ENCODE measurements around the gene ATF7IP2. TPM values are rescaled to one million over a fixed set of nuclear protein-coding genes. Genes with fewer than 3 reads are reported as not detected.
A peak's percentile ranks its signal among the peaks of the same experiment; 100 is the strongest.
"Not testable (repeated sequence)": the region's sequence is repeated elsewhere in the genome, so short reads cannot be mapped to it uniquely, and the experiment has no call there.

ATF7IP2 gene
- total RNA-seq, 1 donor from 2014 or later = 12.3 TPM

DNA sequence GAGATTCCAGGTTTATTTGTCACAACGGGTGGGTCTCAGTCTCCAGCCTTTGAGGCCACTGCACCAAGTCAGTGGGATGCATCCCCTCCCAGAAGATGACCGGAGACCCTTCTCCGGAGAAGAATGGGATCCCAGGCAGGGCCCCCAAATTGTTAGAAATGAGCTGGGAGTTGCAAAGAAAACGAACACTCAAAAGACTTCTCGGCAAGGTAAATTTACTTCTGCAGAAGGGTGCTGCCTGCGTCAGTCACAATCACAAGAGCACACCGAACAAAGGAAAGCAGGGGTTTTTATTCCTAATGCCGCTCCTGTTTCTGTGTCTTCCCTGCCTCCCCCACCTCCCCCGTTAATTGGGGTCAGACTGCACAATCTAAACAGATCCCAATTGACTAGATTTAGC, 61.4 kb downstream of the ATF7IP2 start:
- no peak for DNase-seq
- H3K36me3 ChIP-seq = peaks cover 15% of the 10 kb centered on the region
- H3K27me3 ChIP-seq = no peaks in the 10 kb centered on the region
- TF ChIP-seq, protein P1, sequence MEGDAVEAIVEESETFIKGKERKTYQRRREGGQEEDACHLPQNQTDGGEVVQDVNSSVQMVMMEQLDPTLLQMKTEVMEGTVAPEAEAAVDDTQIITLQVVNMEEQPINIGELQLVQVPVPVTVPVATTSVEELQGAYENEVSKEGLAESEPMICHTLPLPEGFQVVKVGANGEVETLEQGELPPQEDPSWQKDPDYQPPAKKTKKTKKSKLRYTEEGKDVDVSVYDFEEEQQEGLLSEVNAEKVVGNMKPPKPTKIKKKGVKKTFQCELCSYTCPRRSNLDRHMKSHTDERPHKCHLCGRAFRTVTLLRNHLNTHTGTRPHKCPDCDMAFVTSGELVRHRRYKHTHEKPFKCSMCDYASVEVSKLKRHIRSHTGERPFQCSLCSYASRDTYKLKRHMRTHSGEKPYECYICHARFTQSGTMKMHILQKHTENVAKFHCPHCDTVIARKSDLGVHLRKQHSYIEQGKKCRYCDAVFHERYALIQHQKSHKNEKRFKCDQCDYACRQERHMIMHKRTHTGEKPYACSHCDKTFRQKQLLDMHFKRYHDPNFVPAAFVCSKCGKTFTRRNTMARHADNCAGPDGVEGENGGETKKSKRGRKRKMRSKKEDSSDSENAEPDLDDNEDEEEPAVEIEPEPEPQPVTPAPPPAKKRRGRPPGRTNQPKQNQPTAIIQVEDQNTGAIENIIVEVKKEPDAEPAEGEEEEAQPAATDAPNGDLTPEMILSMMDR (IDR thresholded peaks at IDR 0.05) = no peak
- no peaks in the 10 kb centered on the region for H3K4me1 ChIP-seq
- H3K27ac ChIP-seq = no peak overlapping the region
- peaks cover 50% of the 10 kb centered on the region for H3K9me3 ChIP-seq
- no peak overlapping the region for H3K4me3 ChIP-seq
- intact Hi-C loops (cut with DNase I) = no loop called here
- peak; percentile 29 for ATAC-seq

DNA sequence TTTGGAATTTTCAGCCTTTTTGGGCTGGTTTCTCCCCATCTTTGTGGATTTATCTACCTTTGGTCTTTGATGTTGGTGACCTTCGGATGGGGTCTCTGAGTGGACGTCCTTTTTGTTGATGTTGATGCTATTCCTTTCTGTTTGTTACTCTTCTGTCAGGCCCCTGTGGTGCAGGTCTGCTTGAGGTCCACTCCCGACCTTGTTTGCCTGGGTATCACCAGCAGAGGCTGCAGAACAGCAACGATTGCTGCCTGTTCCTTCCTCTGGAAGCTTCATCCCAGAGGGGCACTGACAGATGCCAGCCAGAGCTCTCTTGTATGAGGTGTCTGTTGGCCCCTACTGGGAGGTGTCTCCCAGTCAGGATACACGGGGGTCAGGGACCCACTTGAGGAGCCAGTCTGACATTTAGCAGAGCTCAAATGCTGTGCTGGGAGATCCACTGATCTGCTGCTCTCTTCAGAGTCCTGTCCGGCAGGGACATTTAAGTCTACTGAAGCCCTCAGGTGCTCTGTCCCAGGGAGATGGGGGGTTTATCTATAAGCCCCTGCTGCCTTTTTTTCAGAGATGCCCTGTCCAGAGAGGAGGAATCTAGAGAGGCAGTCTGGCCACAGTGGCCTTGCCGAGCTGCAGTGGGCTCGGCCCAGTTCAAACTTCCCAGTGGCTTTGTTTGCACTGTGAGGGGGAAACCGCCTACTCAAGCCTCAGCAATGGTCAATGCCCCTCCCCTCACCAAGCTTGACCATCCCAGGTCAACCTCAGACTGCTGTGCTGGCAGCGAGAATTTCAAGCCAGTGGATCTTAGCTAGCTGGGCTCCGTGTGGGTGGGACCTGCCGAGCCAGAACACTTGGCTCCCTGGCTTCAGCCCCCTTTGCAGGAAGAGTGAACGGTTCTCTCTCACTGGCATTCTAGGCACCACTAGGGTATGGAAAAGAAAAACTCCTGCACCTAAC, 66.6 kb downstream of the ATF7IP2 start:
- DNase-seq; H3K4me3 ChIP-seq; H3K4me1 ChIP-seq; H3K27ac ChIP-seq; intact Hi-C loops (cut with DNase I); H3K36me3 ChIP-seq; H3K27me3 ChIP-seq: not testable (repeated sequence)
- peak; percentile 16 for ATAC-seq
- H3K9me3 ChIP-seq = peaks cover 26% of the 10 kb centered on the region

DNA sequence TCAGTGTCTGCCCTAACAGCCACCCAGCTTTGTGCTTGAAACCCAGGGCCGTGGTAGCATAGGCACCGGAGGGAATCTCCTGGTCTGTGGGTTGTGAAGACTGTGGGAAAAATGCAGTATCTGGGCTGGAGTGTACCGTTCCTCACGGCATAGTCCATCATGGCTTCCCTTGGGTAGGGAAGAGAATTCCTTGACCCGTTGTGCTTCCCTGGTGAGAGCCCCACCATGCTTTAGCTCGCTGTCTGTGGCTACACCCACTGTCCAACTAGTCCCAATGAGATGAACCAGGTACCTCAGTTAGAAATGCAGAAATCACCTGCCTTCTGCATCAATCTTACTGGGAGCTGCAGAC, 67.3 kb downstream of the ATF7IP2 start:
- peaks cover 6% of the 10 kb centered on the region for H3K36me3 ChIP-seq
- DNase-seq (no peak), ATAC-seq (peak; percentile 17)
- no peaks in the 10 kb centered on the region for H3K4me1 ChIP-seq
- no peak overlapping the region for H3K27ac ChIP-seq
- H3K4me3 ChIP-seq = no peak overlapping the region
- TF ChIP-seq, protein P1 (IDR thresholded peaks at IDR 0.05) = no peak
- intact Hi-C loops (cut with DNase I) = no loop called here
- peaks cover 20% of the 10 kb centered on the region for H3K9me3 ChIP-seq
- H3K27me3 ChIP-seq = no peaks in the 10 kb centered on the region

DNA sequence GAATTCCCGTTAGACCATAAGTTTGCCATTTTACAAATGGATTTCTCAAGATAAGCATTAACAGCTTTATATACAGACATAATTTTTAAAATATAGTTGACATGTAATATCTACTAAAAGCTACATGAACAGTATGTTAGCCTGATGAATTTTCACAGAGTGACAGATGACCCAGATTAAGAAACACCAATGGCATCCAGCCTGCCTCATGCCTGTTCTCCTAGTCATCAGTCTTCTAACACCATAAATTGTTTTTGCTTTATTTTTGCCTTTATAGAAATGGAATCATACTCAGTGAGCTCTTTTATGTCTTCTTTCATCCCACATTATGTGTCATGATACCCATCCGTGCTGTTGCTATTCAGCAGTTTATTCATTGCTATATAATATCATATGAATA, 80.0 kb downstream of the ATF7IP2 start:
- H3K36me3 ChIP-seq = peaks cover 11% of the 10 kb centered on the region
- no peak overlapping the region for H3K27ac ChIP-seq
- TF ChIP-seq, protein P1 (IDR thresholded peaks at IDR 0.05) = no peak
- H3K27me3 ChIP-seq = no peaks in the 10 kb centered on the region
- intact Hi-C loops (cut with DNase I) = no loop called here
- ATAC-seq = no peak
- DNase-seq = no peak
- H3K4me3 ChIP-seq = no peak overlapping the region
- H3K4me1 ChIP-seq = no peaks in the 10 kb centered on the region
- no peaks in the 10 kb centered on the region for H3K9me3 ChIP-seq

DNA sequence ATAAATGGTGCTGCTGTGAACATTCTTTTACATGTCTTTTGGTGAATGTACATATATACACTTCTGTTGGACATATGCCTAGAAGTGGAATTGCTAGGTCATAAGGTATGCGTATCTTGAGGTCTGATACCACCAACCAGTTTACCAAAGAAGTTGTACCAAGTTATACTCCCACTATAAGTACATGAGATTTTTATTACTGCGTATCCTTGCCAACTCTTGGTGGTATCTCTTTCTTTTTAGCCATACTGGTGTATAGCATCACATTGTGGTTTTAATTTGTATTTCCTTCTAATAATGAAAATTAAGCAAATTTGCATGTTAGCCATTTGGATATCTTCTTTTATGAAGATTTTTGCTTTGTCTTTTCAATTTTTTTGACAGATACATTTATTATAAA, 80.5 kb downstream of the ATF7IP2 start:
- Histone ChIP-seq H3K27ac (no peak overlapping the region), H3K4me3 (no peak overlapping the region), H3K9me3 (no peaks in the 10 kb centered on the region), H3K27me3 (no peaks in the 10 kb centered on the region), H3K4me1 (no peaks in the 10 kb centered on the region), H3K36me3 (peaks cover 11% of the 10 kb centered on the region)
- TF ChIP-seq, protein P1 (IDR thresholded peaks at IDR 0.05) = no peak
- ATAC-seq = no peak
- intact Hi-C loops (cut with DNase I) = no loop called here
- no peak for DNase-seq

DNA sequence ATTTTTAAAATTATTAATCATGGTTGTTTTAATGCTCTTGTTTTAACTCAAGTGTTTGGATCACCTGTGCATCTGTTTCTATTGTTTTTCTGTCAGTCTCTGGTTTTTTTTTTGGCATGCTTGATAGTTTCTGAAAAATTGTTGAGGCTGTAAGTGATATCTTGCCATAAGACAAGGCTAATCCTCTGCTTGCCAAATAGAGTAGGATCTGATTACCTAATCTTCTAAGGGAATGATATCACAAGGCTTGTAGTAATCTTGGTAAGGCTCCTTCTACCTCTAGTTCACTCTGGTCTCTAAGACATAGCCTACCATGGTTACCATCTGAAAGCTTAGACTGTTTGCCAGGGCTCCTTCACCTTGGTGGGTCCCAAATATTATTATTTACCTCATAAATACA, 81.0 kb downstream of the ATF7IP2 start:
- intact Hi-C loops (cut with DNase I) = no loop called here
- Histone ChIP-seq H3K27me3 (no peaks in the 10 kb centered on the region), H3K27ac (no peak overlapping the region), H3K4me3 (no peak overlapping the region), H3K9me3 (no peaks in the 10 kb centered on the region), H3K4me1 (no peaks in the 10 kb centered on the region), H3K36me3 (peaks cover 11% of the 10 kb centered on the region)
- TF ChIP-seq, protein P1 (IDR thresholded peaks at IDR 0.05) = no peak
- ATAC-seq (no peak), DNase-seq (no peak)

DNA sequence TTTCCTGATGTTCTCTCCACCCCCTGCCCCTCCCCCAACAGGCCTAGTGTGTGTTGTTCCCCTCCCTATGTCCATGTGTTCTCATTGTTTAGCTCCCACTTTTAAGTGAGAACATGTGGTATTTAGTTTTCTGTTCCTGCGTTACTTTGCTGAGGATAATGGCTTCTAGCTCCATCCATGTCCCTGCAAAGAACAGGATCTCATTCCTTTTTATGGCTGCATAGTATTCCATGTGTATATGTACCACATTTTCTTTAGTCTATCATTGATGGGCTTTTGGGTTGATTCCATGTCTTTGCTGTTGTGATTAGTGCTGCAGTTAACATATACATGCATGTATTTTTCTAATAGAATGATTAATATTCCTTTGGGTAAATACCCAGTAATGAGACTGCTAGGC, 90.8 kb downstream of the ATF7IP2 start:
- intact Hi-C loops (cut with DNase I); H3K4me1 ChIP-seq; ATAC-seq; H3K4me3 ChIP-seq; H3K9me3 ChIP-seq; DNase-seq; H3K27ac ChIP-seq; H3K27me3 ChIP-seq: not testable (repeated sequence)
- peaks cover 32% of the 10 kb centered on the region for H3K36me3 ChIP-seq

Measured in upper lobe of right lung (tissue), 1 donor.